ENCODE data around the gene CTRB2.

The CTRB2 gene

GRCh38 chr16:75206749-75207451 is at the start of gene CTRB2:
Gene CTRB2, minus strand, starts transcription at chr16:75207161. Its CDS starts 20 bp downstream, at chr16:75207141.
- TF ChIP-seq, protein P1, sequence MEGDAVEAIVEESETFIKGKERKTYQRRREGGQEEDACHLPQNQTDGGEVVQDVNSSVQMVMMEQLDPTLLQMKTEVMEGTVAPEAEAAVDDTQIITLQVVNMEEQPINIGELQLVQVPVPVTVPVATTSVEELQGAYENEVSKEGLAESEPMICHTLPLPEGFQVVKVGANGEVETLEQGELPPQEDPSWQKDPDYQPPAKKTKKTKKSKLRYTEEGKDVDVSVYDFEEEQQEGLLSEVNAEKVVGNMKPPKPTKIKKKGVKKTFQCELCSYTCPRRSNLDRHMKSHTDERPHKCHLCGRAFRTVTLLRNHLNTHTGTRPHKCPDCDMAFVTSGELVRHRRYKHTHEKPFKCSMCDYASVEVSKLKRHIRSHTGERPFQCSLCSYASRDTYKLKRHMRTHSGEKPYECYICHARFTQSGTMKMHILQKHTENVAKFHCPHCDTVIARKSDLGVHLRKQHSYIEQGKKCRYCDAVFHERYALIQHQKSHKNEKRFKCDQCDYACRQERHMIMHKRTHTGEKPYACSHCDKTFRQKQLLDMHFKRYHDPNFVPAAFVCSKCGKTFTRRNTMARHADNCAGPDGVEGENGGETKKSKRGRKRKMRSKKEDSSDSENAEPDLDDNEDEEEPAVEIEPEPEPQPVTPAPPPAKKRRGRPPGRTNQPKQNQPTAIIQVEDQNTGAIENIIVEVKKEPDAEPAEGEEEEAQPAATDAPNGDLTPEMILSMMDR (IDR thresholded peaks at IDR 0.05; ENCODE audit: poor library complexity, severe bottlenecking) = no peak
- Histone ChIP-seq H3K27ac (ENCODE audit: poor library complexity, severe bottlenecking) (no peak within 1 kb of the TSS), H3K9me3 (ENCODE audit: severe bottlenecking) (no peaks in the 10 kb centered on the region), H3K27me3 (ENCODE audit: insufficient read depth, poor library complexity, severe bottlenecking) (no peaks in the 10 kb centered on the region), H3K36me3 (ENCODE audit: low read depth) (no peaks in the 10 kb centered on the region), H3K4me3 (ENCODE audit: severe bottlenecking) (no peak within 1 kb of the TSS), H3K4me1 (ENCODE audit: insufficient read depth, poor library complexity, severe bottlenecking) (no peaks in the 10 kb centered on the region)
- ATAC-seq (ENCODE audit: low read depth) (peak; percentile 12; the same call in 2 of the 3 replicates), DNase-seq (ENCODE audit: low spot score) (no peak)

DNA sequence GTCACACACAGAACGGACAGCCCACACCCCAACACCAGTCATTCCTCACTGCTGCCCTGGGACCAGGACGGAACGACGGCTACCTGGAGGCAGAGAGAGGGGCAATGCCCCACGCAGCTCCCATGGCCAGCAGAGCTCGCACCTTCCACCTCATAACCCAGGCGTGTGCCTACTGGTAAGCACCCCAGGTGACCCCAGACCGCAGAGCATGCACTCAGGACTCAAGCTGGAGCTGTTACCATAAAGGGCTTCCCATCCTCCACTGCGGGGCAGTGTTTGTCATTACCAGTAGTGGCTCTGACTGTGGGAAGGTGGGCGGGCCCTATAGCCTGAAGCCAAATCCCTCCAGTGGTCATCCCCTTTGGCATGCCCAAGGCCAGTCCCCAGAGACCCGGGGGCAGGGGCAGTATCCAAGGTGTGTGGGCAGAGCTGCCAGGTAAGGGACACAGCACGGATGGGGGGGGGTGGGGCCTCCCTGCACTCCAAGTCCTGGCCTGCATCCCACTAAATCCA is 49.2 kb upstream of the CTRB2 start:
- Histone ChIP-seq H3K27me3 (ENCODE audit: insufficient read depth, poor library complexity, severe bottlenecking) (no peaks in the 10 kb centered on the region), H3K36me3 (ENCODE audit: low read depth) (peaks cover 13% of the 10 kb centered on the region), H3K27ac (ENCODE audit: poor library complexity, severe bottlenecking) (peak overlapping the region; percentile 94), H3K9me3 (ENCODE audit: severe bottlenecking) (no peaks in the 10 kb centered on the region), H3K4me3 (ENCODE audit: severe bottlenecking) (no peak overlapping the region), H3K4me1 (ENCODE audit: insufficient read depth, poor library complexity, severe bottlenecking) (peaks cover 48% of the 10 kb centered on the region)
- peak; percentile 60 for DNase-seq (ENCODE audit: low spot score)
- TF ChIP-seq, protein P1 (IDR thresholded peaks at IDR 0.05; ENCODE audit: poor library complexity, severe bottlenecking) = no peak
- no peak for ATAC-seq (ENCODE audit: low read depth)

DNA sequence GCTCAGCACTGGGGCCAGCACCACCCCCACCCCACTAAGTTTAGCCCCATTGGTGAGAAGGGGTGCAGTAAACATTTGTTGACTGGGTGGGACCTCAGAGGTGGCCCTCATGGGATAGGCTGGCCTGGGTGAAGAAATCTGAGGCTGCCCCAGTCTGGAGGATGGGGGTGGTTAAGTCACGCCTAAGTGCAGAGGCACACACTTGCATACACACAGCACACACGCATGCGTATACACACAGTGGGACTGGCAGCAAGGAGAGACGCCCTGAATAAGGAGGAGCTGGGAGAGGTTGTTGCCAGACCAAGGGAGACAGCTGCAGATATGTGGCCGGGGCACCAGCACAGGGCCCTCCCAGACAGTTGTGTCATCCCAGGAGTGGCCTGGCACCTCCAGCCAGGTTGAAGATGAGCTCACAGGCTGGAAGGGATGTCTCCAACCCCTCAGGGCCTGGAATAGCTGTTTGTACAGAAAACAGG is 47.4 kb upstream of the CTRB2 start:
- TF ChIP-seq, protein P1 (IDR thresholded peaks at IDR 0.05; ENCODE audit: poor library complexity, severe bottlenecking) = no peak
- Histone ChIP-seq H3K4me1 (ENCODE audit: insufficient read depth, poor library complexity, severe bottlenecking) (peaks cover 54% of the 10 kb centered on the region), H3K27ac (ENCODE audit: poor library complexity, severe bottlenecking) (peak overlapping the region; percentile 94), H3K4me3 (ENCODE audit: severe bottlenecking) (no peak overlapping the region), H3K9me3 (ENCODE audit: severe bottlenecking) (no peaks in the 10 kb centered on the region), H3K27me3 (ENCODE audit: insufficient read depth, poor library complexity, severe bottlenecking) (no peaks in the 10 kb centered on the region), H3K36me3 (ENCODE audit: low read depth) (peaks cover 4% of the 10 kb centered on the region; the same call in 1 of the 2 replicates)
- ATAC-seq (ENCODE audit: low read depth) = peak; percentile 44
- DNase-seq (ENCODE audit: low spot score) = peak; percentile 69

GRCh38 chr16:75252946-75253911 is 46.3 kb upstream of the CTRB2 start:
- ATAC-seq (ENCODE audit: low read depth) = no peak
- peak; percentile 57 for DNase-seq (ENCODE audit: low spot score)
- no peak overlapping the region for H3K4me3 ChIP-seq (ENCODE audit: severe bottlenecking)
- peak overlapping the region; percentile 94 for H3K27ac ChIP-seq (ENCODE audit: poor library complexity, severe bottlenecking)
- H3K27me3 ChIP-seq (ENCODE audit: insufficient read depth, poor library complexity, severe bottlenecking) = no peaks in the 10 kb centered on the region
- TF ChIP-seq, protein P1 (IDR thresholded peaks at IDR 0.05; ENCODE audit: poor library complexity, severe bottlenecking) = no peak
- peaks cover 60% of the 10 kb centered on the region for H3K4me1 ChIP-seq (ENCODE audit: insufficient read depth, poor library complexity, severe bottlenecking)
- no peaks in the 10 kb centered on the region for H3K9me3 ChIP-seq (ENCODE audit: severe bottlenecking)
- 0 out of 2 replicates have a peak, but pooled peaks cover 2% of the 10 kb centered on the region for H3K36me3 ChIP-seq (ENCODE audit: low read depth)

All from RWPE2 (cell line).